Measurements from ENCODE around the gene SUMF1.

- TF ChIP-seq CTCF (optimal IDR thresholded peaks at IDR 0.05 in 1 of 3, IDR thresholded peaks at IDR 0.05 in 1 of 3, conservative IDR thresholded peaks at IDR 0.05 in 1 of 3; ENCODE audit: extremely low read depth in 1 of 3, insufficient read depth in 2 of 3, low read length in 3 of 3) (no peak), EZH2 (IDR thresholded peaks at IDR 0.05; ENCODE audit: low read length) (no peak)
Measured at GRCh38 chr3:4313606-4314293, 153.3 kb downstream of the SUMF1 start.

All from keratinocyte (primary cell).